HG03025 (cell line): ENCODE data around the gene SRSF12.
"Not testable (repeated sequence)": the region's sequence is repeated elsewhere in the genome, so short reads cannot be mapped to it uniquely, and the experiment has no call there.

Experiments used
- ATAC-seq: cut with Tn5 transposase; IDR thresholded peaks from one replicate; pipeline ENCODE4 v1.9.1; 2021; ENCODE audit warnings: mild to moderate bottlenecking, moderate library complexity; ENCODE audit not compliant: unreplicated experiment, low FRiP score

The SRSF12 gene

DNA sequence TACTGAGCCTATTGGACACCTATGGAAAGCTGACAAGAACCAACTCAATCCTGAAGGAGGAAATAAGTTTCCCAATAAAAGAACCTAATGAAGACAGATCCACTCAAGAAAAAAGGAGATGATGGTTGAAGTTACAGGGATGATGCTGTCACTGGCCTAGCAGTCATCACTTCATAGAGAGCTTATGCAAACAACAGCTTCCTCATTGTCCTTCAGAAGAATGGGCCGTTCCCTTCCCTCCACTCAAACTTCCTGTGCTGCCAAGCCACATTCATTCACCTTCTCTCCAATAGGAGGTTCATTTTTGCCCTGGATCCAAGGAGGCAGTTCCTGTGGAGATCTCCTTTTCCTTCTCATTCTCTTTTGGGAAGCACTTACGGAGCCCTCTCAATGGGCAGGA, 14.2 kb upstream of the SRSF12 start:
- ATAC-seq, result no peak

GRCh38 chr6:89131599-89131998, 13.7 kb upstream of the SRSF12 start:
- ATAC-seq, result no peak

DNA sequence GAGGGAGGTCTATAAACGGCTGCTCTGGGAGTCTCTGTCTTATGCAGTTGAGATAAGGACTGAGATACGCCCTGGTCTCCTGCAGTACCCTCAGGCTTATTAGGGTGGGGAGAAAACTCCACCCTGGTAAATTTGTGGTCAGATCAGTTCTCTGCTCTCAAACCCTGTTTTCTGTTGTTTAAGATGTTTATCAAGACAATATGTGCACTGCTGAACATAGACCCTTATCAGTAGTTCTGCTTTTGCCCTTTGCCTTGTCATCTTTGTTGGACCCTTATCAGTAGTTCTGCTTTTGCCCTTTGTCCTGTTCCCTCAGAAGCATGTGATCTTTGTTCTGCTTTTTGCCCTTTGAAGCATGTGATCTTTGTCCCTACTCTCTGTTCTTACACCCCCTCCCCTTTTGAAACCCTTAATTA, 10.4 kb upstream of the SRSF12 start:
- ATAC-seq, result not testable (repeated sequence)

- no peak for ATAC-seq
Measured at GRCh38 chr6:89122625-89123024, 4.8 kb upstream of the SRSF12 start.

GRCh38 chr6:89121934-89122333, 4.1 kb upstream of the SRSF12 start:
- ATAC-seq, result no peak

- ATAC-seq, result no peak
Measured at GRCh38 chr6:89120371-89120770, 2.5 kb upstream of the SRSF12 start.

GRCh38 chr6:89118931-89119330, 1.1 kb upstream of the SRSF12 start:
- no peak for ATAC-seq

- no peak for ATAC-seq
Measured at GRCh38 chr6:89116702-89117101, 1.2 kb downstream of the SRSF12 start.

DNA sequence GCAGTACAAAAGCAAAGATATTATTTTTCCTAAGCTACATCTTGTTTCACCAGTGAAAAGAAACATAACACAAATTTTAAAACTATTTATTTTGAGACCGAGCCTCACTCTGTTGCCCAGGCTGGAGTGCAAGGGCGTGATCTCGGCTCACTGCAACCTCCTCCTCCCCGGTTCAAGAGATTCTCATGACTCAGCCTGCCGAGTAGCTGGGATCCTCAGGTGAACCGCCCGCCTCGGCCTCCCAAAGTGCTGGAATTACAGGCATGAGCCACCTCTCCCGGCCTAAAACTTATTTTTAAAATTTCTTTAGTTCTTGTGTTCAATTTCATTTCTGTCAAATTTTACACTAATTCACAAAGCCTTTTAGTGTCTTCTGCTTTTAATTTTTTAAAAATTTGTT, 5.9 kb downstream of the SRSF12 start:
- no peak for ATAC-seq

GRCh38 chr6:89110284-89110683, 7.6 kb downstream of the SRSF12 start:
- no peak for ATAC-seq

DNA sequence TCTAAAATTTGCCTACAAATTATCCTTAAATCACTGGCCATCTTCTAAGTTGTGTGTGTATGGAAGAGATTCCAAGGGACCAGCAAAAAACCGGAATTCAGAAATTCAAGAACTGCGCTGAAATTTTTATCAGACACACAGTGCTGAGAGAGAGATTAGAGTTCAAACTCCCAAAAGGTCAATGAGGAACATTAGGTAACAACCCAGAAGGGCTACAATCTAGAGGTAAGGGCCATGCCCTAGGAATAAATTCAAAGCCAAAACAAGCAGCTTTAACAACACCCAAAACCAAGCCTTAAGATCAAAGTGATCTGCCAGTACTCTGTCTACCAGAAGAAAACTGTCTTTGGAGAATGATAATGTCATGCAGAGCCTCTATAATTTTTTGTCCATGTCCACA, 17.8 kb downstream of the SRSF12 start:
- no peak for ATAC-seq

- ATAC-seq, result no peak
Measured at GRCh38 chr6:89098461-89098860, 19.4 kb downstream of the SRSF12 start.

DNA sequence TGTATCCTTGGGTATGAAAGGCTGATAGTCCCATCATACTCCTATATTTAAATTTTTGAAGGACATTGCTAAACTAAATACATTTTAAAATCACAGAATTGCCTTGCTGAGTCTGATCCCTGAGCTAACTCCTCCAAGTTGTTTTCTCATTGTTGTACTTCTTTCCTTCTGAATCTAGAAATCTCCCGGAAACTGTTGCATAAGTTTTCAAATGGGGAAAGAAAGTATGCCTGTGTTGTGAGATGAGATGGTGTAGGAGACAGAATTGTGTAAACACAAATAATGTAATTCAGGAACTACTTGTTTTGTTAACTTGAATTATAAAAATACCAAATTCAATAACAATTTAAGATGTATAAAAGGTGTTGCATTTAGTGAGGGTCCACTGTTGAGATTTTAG, 30.0 kb downstream of the SRSF12 start:
- no peak for ATAC-seq

DNA sequence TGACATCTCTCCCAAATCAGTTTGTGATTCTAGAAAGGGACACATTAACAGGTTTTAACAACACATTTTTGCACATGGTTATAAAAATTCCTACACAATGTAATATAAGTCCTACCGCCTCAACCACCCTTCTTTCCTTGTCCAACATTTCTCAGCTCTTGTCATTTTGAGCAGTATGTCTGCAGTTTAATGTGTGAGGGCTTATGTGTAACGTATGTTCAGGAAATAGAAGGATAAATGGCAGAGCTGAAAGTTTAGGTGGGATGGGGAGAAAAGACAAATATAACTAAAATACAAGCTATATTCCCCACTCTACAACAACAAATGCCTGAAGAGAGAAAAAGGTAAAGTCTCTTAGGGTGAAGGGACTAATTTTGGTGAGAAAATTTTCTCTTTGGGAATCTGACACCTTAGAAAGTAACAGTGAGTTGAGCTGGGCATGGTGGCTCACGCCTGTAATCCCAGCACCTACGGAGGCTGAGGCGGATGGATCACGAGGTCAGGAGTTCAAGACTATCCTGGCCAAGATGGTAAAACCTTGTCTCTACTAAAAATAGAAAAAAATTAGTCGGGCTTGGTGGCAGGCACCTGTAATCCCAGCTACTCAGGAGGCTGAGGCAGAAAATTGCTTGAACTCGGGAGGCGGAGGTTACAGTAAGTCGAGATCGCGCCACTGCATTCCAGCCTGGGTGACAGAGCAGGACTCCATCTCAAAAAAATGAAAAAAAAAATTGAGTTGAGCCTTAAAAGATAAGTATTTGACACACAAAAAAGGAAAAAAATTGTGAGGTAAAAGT, 32.3 kb downstream of the SRSF12 start:
- ATAC-seq, result no peak

- no peak for ATAC-seq
Measured at GRCh38 chr6:89084954-89085353, 32.9 kb downstream of the SRSF12 start.

- ATAC-seq, result no peak
Measured at GRCh38 chr6:89084542-89084941, 33.3 kb downstream of the SRSF12 start.

DNA sequence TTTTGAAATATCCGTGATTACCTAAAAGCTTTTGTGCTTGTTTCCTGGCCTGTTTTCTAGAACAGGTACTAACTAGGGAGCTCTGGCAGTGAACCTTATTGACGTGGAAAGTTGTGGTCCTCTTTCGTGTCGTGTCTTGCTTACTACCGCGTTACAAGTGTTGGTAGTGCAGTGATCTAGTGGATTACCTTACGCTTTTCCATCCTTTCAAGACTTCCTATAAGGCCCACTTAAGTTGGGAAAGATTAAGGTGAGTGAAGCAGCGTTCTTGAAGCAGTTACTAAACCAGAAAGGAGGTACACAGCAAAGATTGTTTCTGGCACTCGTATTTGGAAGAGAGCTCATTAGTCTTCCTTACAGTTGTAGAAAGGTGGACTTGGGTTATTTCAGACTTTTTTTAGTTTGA, 35.4 kb downstream of the SRSF12 start:
- no peak for ATAC-seq

DNA sequence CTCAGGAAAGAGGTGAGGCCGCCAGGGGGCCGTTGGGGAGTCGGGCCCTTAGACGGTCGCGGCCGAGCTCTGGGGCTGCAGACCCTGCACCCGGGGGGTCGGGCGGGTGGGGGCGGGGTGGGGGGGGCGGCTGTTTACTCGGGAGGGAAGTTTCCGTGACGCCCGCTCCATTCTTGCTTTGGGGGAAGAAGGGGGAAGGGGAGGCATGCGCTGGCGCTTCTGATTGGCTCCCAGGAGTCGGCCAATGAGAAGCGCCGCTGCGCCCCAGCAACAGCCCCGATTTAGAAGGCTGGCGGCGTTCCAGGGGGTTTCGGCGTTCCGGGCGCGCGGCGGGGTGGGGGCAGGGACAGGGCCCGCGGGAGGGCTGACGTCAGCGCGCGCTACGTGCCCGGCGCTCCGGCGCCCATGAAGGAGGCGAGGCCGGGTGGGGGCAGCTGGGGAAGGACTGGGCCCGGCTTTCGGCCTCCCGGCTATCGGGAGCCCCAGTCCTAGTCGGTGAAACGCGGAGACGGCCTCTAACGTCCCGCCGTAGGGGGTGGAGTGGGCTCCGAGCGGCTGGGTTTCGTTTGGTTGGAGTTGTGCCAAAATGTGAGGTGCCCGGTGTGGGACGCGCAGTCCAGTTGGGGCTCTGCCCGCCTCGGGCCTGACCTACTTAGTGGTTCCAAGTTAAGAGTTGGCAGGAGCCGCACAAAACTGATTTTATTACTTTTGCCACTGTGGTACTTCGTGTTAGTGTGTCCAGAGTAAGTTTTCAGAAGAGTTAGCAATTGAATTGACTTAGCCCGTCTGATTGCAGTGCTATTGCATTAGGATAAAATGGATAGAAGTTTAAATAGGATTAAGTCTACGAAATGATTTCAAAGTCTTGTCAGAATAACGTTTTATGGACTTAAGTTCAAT, 36.2 kb downstream of the SRSF12 start:
- ATAC-seq, result peak; percentile 57

DNA sequence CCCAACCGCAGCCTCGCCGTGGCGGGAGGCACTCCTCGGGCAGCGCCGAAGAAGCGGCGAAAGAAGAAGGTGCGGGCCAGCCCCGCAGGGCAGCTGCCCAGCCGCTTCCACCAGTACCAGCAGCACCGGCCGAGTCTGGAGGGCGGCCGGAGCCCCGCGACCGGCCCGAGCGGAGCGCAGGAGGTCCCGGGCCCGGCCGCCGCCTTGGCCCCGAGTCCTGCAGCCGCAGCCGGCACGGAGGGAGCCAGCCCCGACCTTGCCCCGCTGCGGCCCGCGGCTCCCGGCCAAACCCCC, 36.8 kb downstream of the SRSF12 start:
- ATAC-seq, result peak; percentile 12

- peak; percentile 71 for ATAC-seq
Measured at GRCh38 chr6:89080281-89081128, 37.4 kb downstream of the SRSF12 start, which contains the start of gene PNRC1. TSS of gene PNRC1 (plus strand) at chr6:89080751. CDS start at chr6:89080895, 144 bp downstream.
